CD4-positive, alpha-beta T cell (primary cell): ENCODE results near the gene NME2. TPM values are rescaled to one million over a fixed set of nuclear protein-coding genes. Genes with fewer than 3 reads are reported as not detected.

Experiments used
- ATAC-seq: fragments of 200-7000 bp; cut with Tn5 transposase; one replicate; pipeline ENCODE4 v1.10.0; 2022; ENCODE audit warnings: mild to moderate bottlenecking; ENCODE audit not compliant: poor library complexity
- CTCF ChIA-PET: fragments of 350-600 bp; sonication (Branson Sonifier 250); formaldehyde crosslinking; loops from one replicate; lab custom pipeline; 2021; ENCODE audit warnings: antibody characterized with exemption, inconsistent platforms; lab: Charles Lee
- POLR2A ChIA-PET: fragments of 350-600 bp; sonication (Branson Sonifier 250); formaldehyde crosslinking; loops from one replicate; lab custom pipeline; 2021; ENCODE audit warnings: antibody characterized with exemption, inconsistent platforms; lab: Charles Lee
- DNase-seq, 14 experiments: peaks; one replicate each; pipeline ENCODE4 v3.0.0-alpha.2; 2013 to 2020; ENCODE audit warnings: mixed read lengths in 2 of 14
- H3K27ac ChIP-seq, 2 donors: one replicate each; pipeline versions ENCODE4 v1.5.1 to v1.7.0; 2013; ENCODE audit warnings: low read length in 2 of 2, low read depth in 1 of 2, mild to moderate bottlenecking in 1 of 2
- H3K27me3 ChIP-seq, 2 experiments: 1 replicate in 1 of 2; 2 replicates in 1 of 2; pipeline versions ENCODE4 v1.6.1 to v1.7.0; 2013; ENCODE audit warnings: low read length in 2 of 2, control low read depth in 1 of 2, mild to moderate bottlenecking in 1 of 2, moderate library complexity in 1 of 2; ENCODE audit not compliant: insufficient read depth in 2 of 2, control insufficient read depth in 1 of 2
- H3K36me3 ChIP-seq: one replicate; pipeline ENCODE4 v1.6.1; 2013; ENCODE audit warnings: low read length, control low read depth; ENCODE audit not compliant: insufficient read depth
- H3K4me1 ChIP-seq: one replicate; pipeline ENCODE4 v1.6.1; 2013; ENCODE audit warnings: low read length, control low read depth; ENCODE audit not compliant: insufficient read depth
- H3K4me3 ChIP-seq: one replicate; pipeline ENCODE4 v1.5.1; 2013; ENCODE audit warnings: mild to moderate bottlenecking, low read length, moderate library complexity
- H3K9me3 ChIP-seq, 2 experiments: 1 replicate in 1 of 2; 2 replicates in 1 of 2; pipeline versions ENCODE4 v1.6.1 to v1.7.0; 2013; ENCODE audit warnings: low read length in 2 of 2, mild to moderate bottlenecking in 2 of 2, control low read depth in 1 of 2, moderate library complexity in 1 of 2; ENCODE audit not compliant: control insufficient read depth in 1 of 2, insufficient read depth in 1 of 2
- H3K27ac Mint-ChIP-seq: one replicate; pipeline ENCODE4 v1.8.0; 2020; ENCODE audit warnings: mixed read lengths
- H3K27me3 Mint-ChIP-seq: one replicate; pipeline ENCODE4 v1.8.0; 2021; ENCODE audit warnings: mixed read lengths
- H3K36me3 Mint-ChIP-seq: one replicate; pipeline ENCODE4 v1.8.0; 2021; ENCODE audit warnings: low read depth, mixed read lengths
- H3K4me1 Mint-ChIP-seq: one replicate; pipeline ENCODE4 v1.8.0; 2021; ENCODE audit warnings: low read depth, mixed read lengths
- H3K4me3 Mint-ChIP-seq: one replicate; pipeline ENCODE4 v1.8.0; 2020; ENCODE audit warnings: mild to moderate bottlenecking, mixed read lengths
- H3K9me3 Mint-ChIP-seq: one replicate; pipeline ENCODE4 v1.8.0; 2020; ENCODE audit warnings: mixed read lengths
- CTCF ChIP-seq: fragments of 200-600 bp; IDR thresholded peaks from one replicate; pipeline ENCODE4 v1.8.0; 2022; ENCODE audit warnings: antibody characterized with exemption, mild to moderate bottlenecking
- intact Hi-C, 2 experiments: fragments of 100-400 bp; cut with DNase I in 1 of 2; cut with micrococcal nuclease in 1 of 2; formaldehyde crosslinking; loops; one replicate each; pipeline versions ENCODE4 v1.15.1 to v1.9.0; 2023 to 2025; cut with DNase I, micrococcal nuclease
- total RNA-seq, 174 experiments: library from RNA in 2 of 174; stranded (reverse) in 2 of 174; gene quantifications; one replicate each; pipeline ENCODE4 v1.2.3 and lab custom pipeline; 2021 to 2026

NME2 gene
- total RNA-seq, 2 experiments from 2014 or later: 135 to 138 TPM

DNA sequence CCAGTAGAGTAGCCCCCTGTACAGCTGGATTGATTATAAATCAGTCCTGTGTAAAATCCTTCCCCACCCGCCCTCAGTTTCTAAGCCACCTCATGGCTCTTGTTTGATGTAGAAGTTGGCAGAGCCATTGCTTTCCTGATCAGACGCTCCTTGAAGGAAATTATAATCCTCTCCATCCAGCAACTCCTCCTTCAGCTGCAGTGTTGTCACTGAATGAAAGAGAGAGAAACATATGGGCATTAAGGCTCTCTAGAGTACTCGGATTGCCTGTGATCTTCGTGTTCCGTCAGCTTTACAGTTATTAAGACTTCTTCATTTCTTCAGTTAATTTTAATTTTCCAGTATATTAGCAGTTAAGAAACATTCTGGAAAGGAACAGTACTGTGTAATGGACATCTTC, 14.3 kb downstream of the NME2 start:
- no peak for DNase-seq
- H3K36me3 ChIP-seq: peaks cover 30% of the 10 kb centered on the region

GRCh38 chr17:51184124-51184523, 17.9 kb downstream of the NME2 start:
- H3K27me3 Mint-ChIP-seq: no peaks in the 10 kb centered on the region
- ATAC-seq: no peak
- no peaks in the 10 kb centered on the region for H3K27me3 ChIP-seq
- no peak for TF ChIP-seq CTCF
- POLR2A ChIA-PET: no interaction called here
- H3K36me3 Mint-ChIP-seq: peaks cover 65% of the 10 kb centered on the region
- no peaks in the 10 kb centered on the region for H3K4me1 ChIP-seq
- no peak overlapping the region for H3K27ac Mint-ChIP-seq
- H3K27ac ChIP-seq: no peak overlapping the region
- intact Hi-C loops: no loop called here
- DNase-seq: no peak
- no peak overlapping the region for H3K4me3 Mint-ChIP-seq
- H3K4me1 Mint-ChIP-seq: no peaks in the 10 kb centered on the region
- no peaks in the 10 kb centered on the region for H3K9me3 ChIP-seq
- CTCF ChIA-PET: no interaction called here
- no peaks in the 10 kb centered on the region for H3K9me3 Mint-ChIP-seq
- H3K4me3 ChIP-seq: no peak overlapping the region
- H3K36me3 ChIP-seq: peaks cover 43% of the 10 kb centered on the region

More for the DNA sequence above, 14.3 kb downstream of the NME2 start:
- Histone ChIP-seq H3K27me3 (no peaks in the 10 kb centered on the region), H3K9me3 (no peaks in the 10 kb centered on the region), H3K4me1 (no peaks in the 10 kb centered on the region), H3K4me3 (no peak overlapping the region), H3K27ac (no peak overlapping the region)
- Mint-ChIP-seq H3K4me1 (no peaks in the 10 kb centered on the region), H3K9me3 (no peaks in the 10 kb centered on the region), H3K4me3 (no peak overlapping the region), H3K27me3 (no peaks in the 10 kb centered on the region), H3K27ac (no peak overlapping the region), H3K36me3 (peaks cover 46% of the 10 kb centered on the region)
- POLR2A ChIA-PET: no interaction called here
- ATAC-seq: no peak
- intact Hi-C loops: no loop called here
- CTCF ChIA-PET: no interaction called here
- no peak for TF ChIP-seq CTCF

DNA sequence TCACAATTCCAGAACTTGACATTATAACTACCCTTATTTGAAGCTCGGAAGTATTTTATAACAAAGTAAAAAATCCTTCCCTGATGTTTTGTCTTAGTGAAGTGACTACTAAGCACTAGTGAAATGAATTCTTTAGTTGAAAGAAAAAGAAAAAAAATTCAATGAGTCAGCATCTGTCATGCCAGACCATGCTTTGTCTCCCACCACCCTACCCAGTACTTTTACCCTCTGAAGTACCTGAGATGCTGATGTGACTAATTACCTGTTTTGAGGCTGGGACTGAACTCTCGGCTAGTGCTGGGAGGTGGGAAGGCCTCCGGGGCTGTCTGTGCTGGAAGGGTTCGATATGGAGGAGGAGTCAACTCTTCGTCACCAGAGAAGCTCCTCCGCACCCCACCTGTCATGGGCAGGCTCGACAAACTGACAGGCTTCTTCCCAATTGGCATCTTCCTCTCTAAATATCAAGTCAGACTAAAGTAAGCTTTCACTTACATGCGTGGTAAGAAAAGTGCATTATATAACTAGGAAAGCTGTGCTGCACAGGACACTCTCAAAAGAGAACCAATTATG, 19.6 kb downstream of the NME2 start:
- ChIA-PET CTCF (no interaction called here), POLR2A (no interaction called here)
- peaks cover 52% of the 10 kb centered on the region for H3K36me3 ChIP-seq
- no peaks in the 10 kb centered on the region for H3K9me3 ChIP-seq
- intact Hi-C loops: no loop called here
- Mint-ChIP-seq H3K27me3 (no peaks in the 10 kb centered on the region), H3K4me1 (no peaks in the 10 kb centered on the region), H3K36me3 (peaks cover 68% of the 10 kb centered on the region), H3K4me3 (no peak overlapping the region), H3K27ac (peak overlapping the region; percentile 30), H3K9me3 (no peaks in the 10 kb centered on the region)
- DNase-seq: no peak
- H3K4me1 ChIP-seq: no peaks in the 10 kb centered on the region
- no peak for ATAC-seq
- no peak overlapping the region for H3K4me3 ChIP-seq
- no peak overlapping the region for H3K27ac ChIP-seq
- H3K27me3 ChIP-seq: no peaks in the 10 kb centered on the region
- no peak for TF ChIP-seq CTCF
